ENCODE data around the gene KCNJ5. TPM values are rescaled to one million over a fixed set of nuclear protein-coding genes. Genes with fewer than 3 reads are reported as not detected.

KCNJ5 gene
- total and polyA plus RNA-seq, 12 donors, result 37.1 to 299 (median 80.4) TPM

- no peaks in the 10 kb centered on the region for H3K27me3 ChIP-seq
- no peak overlapping the region for H3K27ac ChIP-seq
- peaks cover 0 to 6% of the 10 kb centered on the region in 2 donors for H3K4me1 ChIP-seq (replicated peaks in 1 of 2)
- DNase-seq, result no peak
- TF ChIP-seq POLR2A (IDR thresholded peaks at IDR 0.05) (no peak), CTCF (IDR thresholded peaks at IDR 0.05) (no peak)
- no peaks in the 10 kb centered on the region for H3K9me3 ChIP-seq (replicated peaks in 1 of 3)
- intact Hi-C loops (cut with DNase I), result no loop called here
- no peak overlapping the region for H3K4me3 ChIP-seq
- H3K36me3 ChIP-seq (replicated peaks in 1 of 2), result peaks cover 0 to 31% of the 10 kb centered on the region in 2 donors
- 80 to 94% (median 82%) methylated on average over 13 to 18 of the region's 18 CpGs for WGBS, 4 donors
Measured at GRCh38 chr11:128914216-128915148, 23.3 kb downstream of the KCNJ5 start.

GRCh38 chr11:128915149-128915521 lies 24.0 kb downstream of the KCNJ5 start:
- TF ChIP-seq POLR2A (IDR thresholded peaks at IDR 0.05) (no peak), CTCF (IDR thresholded peaks at IDR 0.05) (no peak)
- no peak for DNase-seq
- intact Hi-C loops (cut with DNase I), result no loop called here
- H3K4me1 ChIP-seq (replicated peaks in 1 of 2), result no peaks in the 10 kb centered on the region
- no peak overlapping the region for H3K27ac ChIP-seq
- H3K36me3 ChIP-seq (replicated peaks in 1 of 2), result peaks cover 0 to 31% of the 10 kb centered on the region in 2 donors
- H3K9me3 ChIP-seq (replicated peaks in 1 of 3), result no peaks in the 10 kb centered on the region
- H3K4me3 ChIP-seq, result no peak overlapping the region
- H3K27me3 ChIP-seq, result no peaks in the 10 kb centered on the region
- 57 to 75% (median 73%) methylated on average over 6 of the region's 6 CpGs for WGBS, 4 donors

GRCh38 chr11:128916037-128916572 lies 24.9 kb downstream of the KCNJ5 start:
- no peaks in the 10 kb centered on the region for H3K9me3 ChIP-seq (replicated peaks in 1 of 3)
- WGBS, 4 donors, result 65 to 80% (median 74%) methylated on average over 3 of the region's 3 CpGs

More at GRCh38 chr11:128916037-128916572, 24.9 kb downstream of the KCNJ5 start:
- H3K27me3 ChIP-seq, result no peaks in the 10 kb centered on the region
- TF ChIP-seq CTCF (IDR thresholded peaks at IDR 0.05), result no peak
- no peak for TF ChIP-seq POLR2A (IDR thresholded peaks at IDR 0.05)
- DNase-seq, result no peak
- no peaks in the 10 kb centered on the region for H3K4me1 ChIP-seq (replicated peaks in 1 of 2)
- no peak overlapping the region for H3K27ac ChIP-seq
- intact Hi-C loops (cut with DNase I), result no loop called here
- no peak overlapping the region for H3K4me3 ChIP-seq
- peaks cover 0 to 28% of the 10 kb centered on the region in 2 donors for H3K36me3 ChIP-seq (replicated peaks in 1 of 2)
